B cell (primary cell): ENCODE measurements around the gene GNAI3. TPM values are rescaled to one million over a fixed set of nuclear protein-coding genes. Genes with fewer than 3 reads are reported as not detected.

ENCODE experiments used
- ATAC-seq: fragments of 200-7000 bp; cut with Tn5 transposase; one replicate; pipeline ENCODE4 v1.10.0; 2021; ENCODE audit warnings: low read depth, mild to moderate bottlenecking, moderate number of reproducible peaks, moderate library complexity
- CTCF ChIA-PET: fragments of 350-600 bp; sonication (Branson Sonifier 250); formaldehyde crosslinking; loops from one replicate; lab custom pipeline; 2021; ENCODE audit warnings: antibody characterized with exemption, inconsistent platforms; lab: Charles Lee
- POLR2A ChIA-PET: fragments of 350-600 bp; sonication (Branson Sonifier 250); formaldehyde crosslinking; loops from one replicate; lab custom pipeline; 2021; ENCODE audit warnings: antibody characterized with exemption; lab: Charles Lee
- DNase-seq: peaks from one replicate; pipeline ENCODE4 v3.0.0; 2013
- H2AFZ ChIP-seq: 2 replicates; pipeline ENCODE4 v1.6.1; 2012; ENCODE audit warnings: mild to moderate bottlenecking, low read depth, low read length; ENCODE audit not compliant: insufficient read depth, poor library complexity, severe bottlenecking
- H3K27ac ChIP-seq, 2 donors: 1 replicate in 1 of 2; 2 replicates in 1 of 2; pipeline ENCODE4 v1.5.1; 2012 to 2013; ENCODE audit warnings: low read length in 2 of 2, mild to moderate bottlenecking in 2 of 2, moderate library complexity in 1 of 2
- H3K27me3 ChIP-seq, 4 experiments: fragments of 200-600 bp in 1 of 4; sonication (generic) in 1 of 4; replicated peaks in 1 of 4; 1 replicate in 2 of 4; 2 replicates in 2 of 4; pipeline versions ENCODE4 v1.6.1 to v1.7.0; 2013 to 2016; ENCODE audit warnings: low read length in 3 of 4, mild to moderate bottlenecking in 2 of 4, mixed read lengths in 1 of 4, moderate library complexity in 1 of 4; ENCODE audit not compliant: insufficient read depth in 4 of 4, control insufficient read depth in 3 of 4; ENCODE audit errors: control extremely low read depth in 1 of 4
- H3K36me3 ChIP-seq, 2 experiments: replicated peaks in 1 of 2; 1 replicate in 1 of 2; 2 replicates in 1 of 2; pipeline versions ENCODE4 v1.6.1 to v1.7.1; 2013; ENCODE audit warnings: low read length in 1 of 2; ENCODE audit not compliant: insufficient read depth in 2 of 2, control insufficient read depth in 1 of 2; ENCODE audit errors: control extremely low read depth in 1 of 2, extremely low read depth in 1 of 2
- H3K4me1 ChIP-seq, 2 donors: fragments of 200-600 bp in 1 of 2; sonication (generic) in 1 of 2; 1 replicate in 1 of 2; 2 replicates in 1 of 2; pipeline versions ENCODE4 v1.5.1 to v1.6.1; 2013 to 2017; ENCODE audit warnings: low read length in 2 of 2; ENCODE audit not compliant: control insufficient read depth in 2 of 2, insufficient read depth in 2 of 2
- H3K4me2 ChIP-seq: replicated peaks from 2 replicates; pipeline ENCODE3; 2012; ENCODE audit warnings: mild to moderate bottlenecking, low read depth, low read length; ENCODE audit not compliant: poor library complexity, severe bottlenecking
- H3K4me3 ChIP-seq, 5 experiments: fragments of 200-600 bp in 1 of 5; sonication (generic) in 1 of 5; 1 replicate in 3 of 5; 2 replicates in 2 of 5; pipeline versions ENCODE4 v1.5.1 to v1.7.0; 2011 to 2016; ENCODE audit warnings: low read length in 4 of 5, mild to moderate bottlenecking in 4 of 5, low read depth in 2 of 5, control low read depth in 1 of 5, moderate library complexity in 1 of 5; ENCODE audit not compliant: insufficient read depth in 1 of 5; ENCODE audit errors: control extremely low read depth in 1 of 5, extremely low read depth in 1 of 5
- H3K79me2 ChIP-seq: fragments of 200-600 bp; sonication (generic); one replicate; pipeline ENCODE4 v1.6.0; 2016; ENCODE audit warnings: low read length; ENCODE audit not compliant: control insufficient read depth, insufficient read depth
- H3K9ac ChIP-seq: fragments of 200-600 bp; sonication (generic); 2 replicates; pipeline ENCODE4 v1.6.1; 2017; ENCODE audit warnings: mild to moderate bottlenecking, low read length, moderate library complexity
- H3K9me3 ChIP-seq, 3 donors: one replicate each; pipeline versions ENCODE4 v1.6.1 to v1.7.1; 2013; ENCODE audit warnings: low read length in 2 of 3; ENCODE audit not compliant: control insufficient read depth in 2 of 3, insufficient read depth in 1 of 3; ENCODE audit errors: control extremely low read depth in 1 of 3
- H4K20me1 ChIP-seq: 2 replicates; pipeline ENCODE4 v1.6.0; 2012; ENCODE audit warnings: mild to moderate bottlenecking, low read length; ENCODE audit not compliant: insufficient read depth, control insufficient read depth, poor library complexity, severe bottlenecking
- H3K27ac Mint-ChIP-seq: one replicate; pipeline ENCODE4 v1.8.0; 2021; ENCODE audit warnings: mixed read lengths
- H3K27me3 Mint-ChIP-seq: one replicate; pipeline ENCODE4 v1.8.0; 2021; ENCODE audit warnings: mixed read lengths
- H3K4me1 Mint-ChIP-seq: one replicate; pipeline ENCODE4 v1.8.0; 2021; ENCODE audit warnings: mixed read lengths
- H3K4me3 Mint-ChIP-seq: one replicate; pipeline ENCODE4 v1.8.0; 2021; ENCODE audit warnings: mixed read lengths
- H3K9me3 Mint-ChIP-seq: one replicate; pipeline ENCODE4 v1.8.0; 2022; ENCODE audit warnings: mixed read lengths; ENCODE audit not compliant: insufficient read depth
- EZH2 ChIP-seq: IDR thresholded peaks from 2 replicates; pipeline ENCODE4 v1.6.1; 2012; ENCODE audit warnings: borderline replicate concordance, low read depth, mild to moderate bottlenecking, moderate library complexity, low read length; ENCODE audit not compliant: insufficient read depth, poor library complexity, severe bottlenecking
- WGBS: methylation state at CpG from one replicate; pipeline ENCODE4 v1.1.5; 2013; ENCODE audit warnings: missing lambda C conversion rate; ENCODE audit not compliant: insufficient coverage; 5-methylcytosine and 5-hydroxymethylcytosine counted together
- intact Hi-C: fragments of 100-400 bp; cut with micrococcal nuclease; formaldehyde crosslinking; loops from one replicate; pipeline ENCODE4 v1.10.0; 2022
- polyA plus RNA-seq: library from polyadenylated mRNA; depleted of rRNA; stranded (reverse); fragments of >200 nt; gene quantifications from 2 replicates; pipeline ENCODE4 v1.2.3, GENCODE V29; 2012
- total RNA-seq, 2 donors: library from RNA; stranded (reverse); fragments of 120-200 nt in 1 of 2; gene quantifications; 1 replicate in 1 of 2; 2 replicates in 1 of 2; pipeline versions ENCODE4 v1.2.3 to v1.2.4, GENCODE V29; 2013 to 2022
- TF ChIP-seq, protein P1 (sequence below): fragments of 200-600 bp; IDR thresholded peaks from one replicate; pipeline ENCODE4 v1.8.0; 2022; ENCODE audit warnings: antibody characterized with exemption, mild to moderate bottlenecking

The GNAI3 gene
- total and polyA plus RNA-seq, 2 donors (not counting 1 experiment from before 2014, with no cell fraction given): 1.6 to 8.5 TPM

DNA sequence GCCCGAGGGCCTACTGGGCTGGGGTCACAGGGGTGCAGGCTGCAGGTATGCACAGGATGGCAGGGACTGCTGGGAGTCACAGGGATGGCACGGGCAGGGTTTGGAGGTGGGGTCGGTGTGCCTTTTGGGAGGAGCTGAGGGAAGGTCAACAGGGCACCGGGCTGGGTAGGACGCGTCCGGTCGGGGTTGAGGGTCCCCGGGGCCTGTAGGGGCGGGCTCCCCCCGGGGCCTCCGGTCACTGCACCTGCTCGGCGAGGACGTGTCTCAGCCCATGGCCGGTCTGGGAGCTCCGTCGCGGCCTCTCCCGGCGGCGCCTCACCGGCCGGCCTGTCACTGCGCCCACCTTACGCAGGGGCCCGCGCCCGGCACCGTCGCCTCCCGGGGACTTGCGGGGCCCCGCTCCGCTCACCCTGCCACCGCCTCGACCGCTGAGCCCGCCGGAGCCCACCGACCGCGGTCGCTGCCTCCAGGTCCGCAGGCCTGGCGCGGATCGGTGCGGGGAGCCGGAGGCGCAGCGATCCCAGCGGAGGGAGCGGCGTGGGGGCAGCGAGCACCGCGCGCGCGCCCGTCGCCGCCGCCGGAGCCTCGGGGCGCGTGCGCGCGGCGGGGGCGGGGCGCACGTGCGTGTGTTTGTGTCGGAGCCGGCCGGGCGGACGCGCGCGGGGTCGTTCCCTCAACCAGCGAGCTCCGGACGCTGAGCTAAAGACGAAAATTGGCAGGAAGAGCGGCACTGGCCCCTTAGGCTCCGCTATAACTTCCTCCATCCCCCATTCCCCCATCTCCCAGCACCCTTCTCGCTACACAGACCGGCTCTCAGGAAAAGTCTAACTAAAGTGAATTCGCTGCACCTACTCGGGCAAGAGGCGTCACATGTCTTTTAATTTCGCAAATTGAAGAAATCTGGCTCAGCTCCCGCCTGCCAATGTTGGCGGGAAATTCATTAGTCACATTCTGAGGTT, 39.0 kb upstream of the GNAI3 start, which contains the start of gene AMIGO1:
TSS of gene AMIGO1 (minus strand) at position 552 of the 959 bp plus-strand sequence. CDS start 815 bp downstream, outside the sequence.
- DNase-seq (peak; percentile 81), ATAC-seq (peak; percentile 84)
- peaks cover 18% of the 10 kb centered on the region for H3K4me1 Mint-ChIP-seq
- H3K9me3 Mint-ChIP-seq: no peaks in the 10 kb centered on the region
- peak within 1 kb of the TSS; percentile 87 for H3K4me2 ChIP-seq
- H3K27ac Mint-ChIP-seq: peak within 1 kb of the TSS; percentile 37
- no peak for TF ChIP-seq EZH2
- TF ChIP-seq, protein P1, sequence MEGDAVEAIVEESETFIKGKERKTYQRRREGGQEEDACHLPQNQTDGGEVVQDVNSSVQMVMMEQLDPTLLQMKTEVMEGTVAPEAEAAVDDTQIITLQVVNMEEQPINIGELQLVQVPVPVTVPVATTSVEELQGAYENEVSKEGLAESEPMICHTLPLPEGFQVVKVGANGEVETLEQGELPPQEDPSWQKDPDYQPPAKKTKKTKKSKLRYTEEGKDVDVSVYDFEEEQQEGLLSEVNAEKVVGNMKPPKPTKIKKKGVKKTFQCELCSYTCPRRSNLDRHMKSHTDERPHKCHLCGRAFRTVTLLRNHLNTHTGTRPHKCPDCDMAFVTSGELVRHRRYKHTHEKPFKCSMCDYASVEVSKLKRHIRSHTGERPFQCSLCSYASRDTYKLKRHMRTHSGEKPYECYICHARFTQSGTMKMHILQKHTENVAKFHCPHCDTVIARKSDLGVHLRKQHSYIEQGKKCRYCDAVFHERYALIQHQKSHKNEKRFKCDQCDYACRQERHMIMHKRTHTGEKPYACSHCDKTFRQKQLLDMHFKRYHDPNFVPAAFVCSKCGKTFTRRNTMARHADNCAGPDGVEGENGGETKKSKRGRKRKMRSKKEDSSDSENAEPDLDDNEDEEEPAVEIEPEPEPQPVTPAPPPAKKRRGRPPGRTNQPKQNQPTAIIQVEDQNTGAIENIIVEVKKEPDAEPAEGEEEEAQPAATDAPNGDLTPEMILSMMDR: no peak
- no peaks in the 10 kb centered on the region for H4K20me1 ChIP-seq
- CTCF ChIA-PET: interaction anchor here (1.6 to 37.9 kb wide), 4 partner anchors 16 to 131 kb away, joined by 3 to 926 read pairs (median 20); partner anchors contain the start of genes CYB561D1 and GPR61
- intact Hi-C loops: loop anchor here (1.0 kb wide), 2 partner anchors 15 to 26 kb away; partner anchors contain the start of genes ATXN7L2 and CYB561D1
- POLR2A ChIA-PET: interaction anchor here (0.6 to 1.0 kb wide), 3 partner anchors 23 to 26 kb away, joined by 3 to 6 read pairs (median 5); partner anchors contain the start of gene ATXN7L2
- peak within 1 kb of the TSS; percentile 49 to 64 (median 62) for H3K4me3 ChIP-seq
- H3K79me2 ChIP-seq: no peaks in the 10 kb centered on the region
- peaks cover 37% of the 10 kb centered on the region for H3K27me3 Mint-ChIP-seq
- H3K4me3 Mint-ChIP-seq: peak within 1 kb of the TSS; percentile 92
- H3K9me3 ChIP-seq: no peaks in the 10 kb centered on the region
- H3K27ac ChIP-seq: no peak within 1 kb of the TSS
- H2AFZ ChIP-seq: peak within 1 kb of the TSS; percentile 80
- H3K27me3 ChIP-seq: peaks cover 0 to 9% (median 5%) of the 10 kb centered on the region in 4 experiments
- WGBS: 3% methylated on average over 95 of the region's 100 CpGs
- H3K4me1 ChIP-seq: peaks cover 11 to 15% of the 10 kb centered on the region in 2 donors
- H3K9ac ChIP-seq: peak within 1 kb of the TSS; percentile 65
- no peaks in the 10 kb centered on the region for H3K36me3 ChIP-seq
